ENCODE data around the gene BNC2. TPM values are rescaled to one million over a fixed set of nuclear protein-coding genes. Genes with fewer than 3 reads are reported as not detected.

Gene BNC2
- total and polyA plus RNA-seq, 2 of the 13 experiments (the other 11 are each of a cell fraction or from before 2014, with no cell fraction given): not detected

DNA sequence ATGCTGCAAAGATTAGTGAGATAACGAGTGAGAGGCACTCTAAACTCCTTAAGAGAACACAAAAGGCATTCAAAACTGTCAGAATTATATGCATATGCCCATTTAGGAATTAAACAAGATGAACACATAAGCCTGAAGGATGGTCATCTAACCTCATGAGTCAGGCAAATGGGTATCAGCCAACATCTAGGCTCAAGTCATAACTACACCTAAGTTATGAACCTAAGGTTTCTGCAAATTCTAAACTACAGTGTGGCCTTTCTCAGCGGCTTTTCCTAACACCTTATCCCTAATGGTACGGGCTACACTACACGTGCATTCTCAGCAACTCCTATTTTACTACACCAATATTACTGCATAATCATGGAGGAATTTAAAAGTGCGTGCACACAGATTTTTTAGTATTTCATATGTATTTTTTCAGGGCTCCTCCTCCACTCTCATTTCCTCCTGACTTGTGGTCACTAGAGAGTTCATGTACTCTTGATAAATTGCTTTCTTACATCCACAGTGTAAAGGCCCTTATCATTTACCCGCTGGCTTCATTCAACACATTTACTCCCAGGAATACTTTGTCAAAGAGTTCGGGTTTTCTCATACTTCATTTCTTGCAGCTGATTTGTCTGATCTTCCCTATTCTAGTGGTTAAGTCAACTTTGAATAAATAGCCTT is 316.5 kb downstream of the BNC2 start:
- no peak overlapping the region for H3K4me3 ChIP-seq (replicated peaks in 1 of 3; ENCODE audit: insufficient read depth in 1 of 3, low read depth in 2 of 3, low read length in 3 of 3)
- H3K9me3 ChIP-seq (ENCODE audit: low read length): no peaks in the 10 kb centered on the region
- ChIA-PET CTCF (ENCODE audit: low intra/inter-chr PET ratio, low total read pairs) (no interaction called here), POLR2A (no interaction called here)
- WGBS (ENCODE audit: low lambda C conversion rate): 12% methylated on average over 7 of the region's 7 CpGs
- TF ChIP-seq, protein P1, sequence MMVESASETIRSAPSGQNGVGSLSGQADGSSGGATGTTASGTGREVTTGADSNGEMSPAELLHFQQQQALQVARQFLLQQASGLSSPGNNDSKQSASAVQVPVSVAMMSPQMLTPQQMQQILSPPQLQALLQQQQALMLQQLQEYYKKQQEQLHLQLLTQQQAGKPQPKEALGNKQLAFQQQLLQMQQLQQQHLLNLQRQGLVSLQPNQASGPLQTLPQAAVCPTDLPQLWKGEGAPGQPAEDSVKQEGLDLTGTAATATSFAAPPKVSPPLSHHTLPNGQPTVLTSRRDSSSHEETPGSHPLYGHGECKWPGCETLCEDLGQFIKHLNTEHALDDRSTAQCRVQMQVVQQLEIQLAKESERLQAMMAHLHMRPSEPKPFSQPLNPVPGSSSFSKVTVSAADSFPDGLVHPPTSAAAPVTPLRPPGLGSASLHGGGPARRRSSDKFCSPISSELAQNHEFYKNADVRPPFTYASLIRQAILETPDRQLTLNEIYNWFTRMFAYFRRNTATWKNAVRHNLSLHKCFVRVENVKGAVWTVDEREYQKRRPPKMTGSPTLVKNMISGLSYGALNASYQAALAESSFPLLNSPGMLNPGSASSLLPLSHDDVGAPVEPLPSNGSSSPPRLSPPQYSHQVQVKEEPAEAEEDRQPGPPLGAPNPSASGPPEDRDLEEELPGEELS (CRISPR knock-in tag; IDR thresholded peaks at IDR 0.05): no peak
- TF ChIP-seq, protein P2, sequence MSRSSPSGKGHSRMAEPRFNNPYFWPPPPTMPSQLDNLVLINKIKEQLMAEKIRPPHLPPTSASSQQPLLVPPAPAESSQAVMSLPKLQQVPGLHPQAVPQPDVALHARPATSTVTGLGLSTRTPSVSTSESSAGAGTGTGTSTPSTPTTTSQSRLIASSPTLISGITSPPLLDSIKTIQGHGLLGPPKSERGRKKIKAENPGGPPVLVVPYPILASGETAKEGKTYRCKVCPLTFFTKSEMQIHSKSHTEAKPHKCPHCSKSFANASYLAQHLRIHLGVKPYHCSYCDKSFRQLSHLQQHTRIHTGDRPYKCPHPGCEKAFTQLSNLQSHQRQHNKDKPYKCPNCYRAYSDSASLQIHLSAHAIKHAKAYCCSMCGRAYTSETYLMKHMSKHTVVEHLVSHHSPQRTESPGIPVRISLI (CRISPR knock-in tag; IDR thresholded peaks at IDR 0.05; ENCODE audit: borderline replicate concordance): no peak
- TF ChIP-seq PAWR (CRISPR knock-in tag; IDR thresholded peaks at IDR 0.05; ENCODE audit: borderline replicate concordance) (no peak), MTA3 (CRISPR knock-in tag; IDR thresholded peaks at IDR 0.05) (no peak), ZNF713 (CRISPR knock-in tag; IDR thresholded peaks at IDR 0.05) (no peak), ZFY (CRISPR knock-in tag; IDR thresholded peaks at IDR 0.05) (no peak)
- TF ChIP-seq, protein P3, sequence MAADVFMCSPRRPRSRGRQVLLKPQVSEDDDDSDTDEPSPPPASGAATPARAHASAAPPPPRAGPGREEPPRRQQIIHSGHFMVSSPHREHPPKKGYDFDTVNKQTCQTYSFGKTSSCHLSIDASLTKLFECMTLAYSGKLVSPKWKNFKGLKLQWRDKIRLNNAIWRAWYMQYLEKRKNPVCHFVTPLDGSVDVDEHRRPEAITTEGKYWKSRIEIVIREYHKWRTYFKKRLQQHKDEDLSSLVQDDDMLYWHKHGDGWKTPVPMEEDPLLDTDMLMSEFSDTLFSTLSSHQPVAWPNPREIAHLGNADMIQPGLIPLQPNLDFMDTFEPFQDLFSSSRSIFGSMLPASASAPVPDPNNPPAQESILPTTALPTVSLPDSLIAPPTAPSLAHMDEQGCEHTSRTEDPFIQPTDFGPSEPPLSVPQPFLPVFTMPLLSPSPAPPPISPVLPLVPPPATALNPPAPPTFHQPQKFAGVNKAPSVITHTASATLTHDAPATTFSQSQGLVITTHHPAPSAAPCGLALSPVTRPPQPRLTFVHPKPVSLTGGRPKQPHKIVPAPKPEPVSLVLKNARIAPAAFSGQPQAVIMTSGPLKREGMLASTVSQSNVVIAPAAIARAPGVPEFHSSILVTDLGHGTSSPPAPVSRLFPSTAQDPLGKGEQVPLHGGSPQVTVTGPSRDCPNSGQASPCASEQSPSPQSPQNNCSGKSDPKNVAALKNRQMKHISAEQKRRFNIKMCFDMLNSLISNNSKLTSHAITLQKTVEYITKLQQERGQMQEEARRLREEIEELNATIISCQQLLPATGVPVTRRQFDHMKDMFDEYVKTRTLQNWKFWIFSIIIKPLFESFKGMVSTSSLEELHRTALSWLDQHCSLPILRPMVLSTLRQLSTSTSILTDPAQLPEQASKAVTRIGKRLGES (CRISPR knock-in tag; IDR thresholded peaks at IDR 0.05; ENCODE audit: borderline replicate concordance): no peak
- FAIRE-seq (no peak), ATAC-seq (no peak), DNase-seq (ENCODE audit: low spot score) (no peak)
- intact Hi-C loops (cut with micrococcal nuclease; ENCODE audit: unreplicated experiment): no loop called here
- H3K27ac ChIP-seq (ENCODE audit: extremely low read length, insufficient read depth, low read length): no peak overlapping the region
- no peaks in the 10 kb centered on the region for H3K79me2 ChIP-seq (ENCODE audit: insufficient read depth, low read length)
- H3K4me2 ChIP-seq (ENCODE audit: low read depth, low read length): no peak overlapping the region
- H3K9ac ChIP-seq (ENCODE audit: insufficient read depth, low read depth, low read length): no peak overlapping the region
- no peaks in the 10 kb centered on the region for H3K36me3 ChIP-seq (replicated peaks in 1 of 2; ENCODE audit: control insufficient read depth in 1 of 2, insufficient read depth in 2 of 2, low read length in 2 of 2)
- no peaks in the 10 kb centered on the region for H3K4me1 ChIP-seq (ENCODE audit: insufficient read depth, low read length)
- H3K27me3 ChIP-seq (ENCODE audit: control insufficient read depth in 1 of 2, insufficient read depth in 2 of 2, low read length in 2 of 2): peaks cover 0 to 13% of the 10 kb centered on the region in 2 experiments; a peak in 2 of 5 replicates
- H4K20me1 ChIP-seq (ENCODE audit: insufficient read depth, low read length): no peaks in the 10 kb centered on the region
- H2AFZ ChIP-seq (ENCODE audit: low read length): no peak overlapping the region
- no TSS peak for BruUV-seq (replicated peaks)
- in situ Hi-C loops (cut with HindIII; ENCODE audit: extremely low pct_ligation_motif_present, low pct_unique_long_range_greater_than_20kb): no loop called here
